Daoy (cell line): ENCODE measurements around the gene CALM1. TPM values are rescaled to one million over a fixed set of nuclear protein-coding genes. Genes with fewer than 3 reads are reported as not detected.
A peak's percentile ranks its signal among the peaks of the same experiment; 100 is the strongest.

Experiments
- DNase-seq: peaks from one replicate; pipeline ENCODE4 v3.0.0-alpha.2; 2015; ENCODE audit warnings: low read depth
- total RNA-seq: library from RNA; depleted of rRNA; stranded (reverse); fragments of >200 nt; shearing (Covaris generic); gene quantifications from 2 replicates; pipeline ENCODE4 v1.2.3, GENCODE V29; 2014

The CALM1 gene
- total RNA-seq, 1 experiment from 2014 or later: 318 TPM

- peak; percentile 21 for DNase-seq
Measured at GRCh38 chr14:90408713-90409112, 11.9 kb downstream of the CALM1 start.

GRCh38 chr14:90409209-90409730, 12.4 kb downstream of the CALM1 start:
- peak; percentile 97 for DNase-seq

- DNase-seq: no peak
Measured at GRCh38 chr14:90412058-90412457, 15.2 kb downstream of the CALM1 start.

GRCh38 chr14:90416720-90417119, 19.9 kb downstream of the CALM1 start:
- peak; percentile 31 for DNase-seq

- no peak for DNase-seq
Measured at GRCh38 chr14:90418053-90418452, 21.2 kb downstream of the CALM1 start.

- peak; percentile 99 for DNase-seq
Measured at GRCh38 chr14:90419200-90419599, 22.4 kb downstream of the CALM1 start.

- DNase-seq: no peak
Measured at GRCh38 chr14:90421001-90421631, 24.3 kb downstream of the CALM1 start.

- no peak for DNase-seq
Measured at GRCh38 chr14:90421632-90422020, 24.8 kb downstream of the CALM1 start.

GRCh38 chr14:90423166-90423565, 26.3 kb downstream of the CALM1 start:
- DNase-seq: no peak

- DNase-seq: no peak
Measured at GRCh38 chr14:90424075-90424474, 27.2 kb downstream of the CALM1 start.

GRCh38 chr14:90424686-90425372, 28.0 kb downstream of the CALM1 start:
- DNase-seq: no peak

- no peak for DNase-seq
Measured at GRCh38 chr14:90425373-90425879, 28.6 kb downstream of the CALM1 start.

- no peak for DNase-seq
Measured at GRCh38 chr14:90426031-90426540, 29.3 kb downstream of the CALM1 start.

GRCh38 chr14:90426663-90427062, 29.8 kb downstream of the CALM1 start:
- peak; percentile 56 for DNase-seq

GRCh38 chr14:90427848-90428426, 31.1 kb downstream of the CALM1 start:
- no peak for DNase-seq

- no peak for DNase-seq
Measured at GRCh38 chr14:90428676-90429075, 31.8 kb downstream of the CALM1 start.

GRCh38 chr14:90429236-90429635, 32.4 kb downstream of the CALM1 start:
- DNase-seq: no peak

- DNase-seq: no peak
Measured at GRCh38 chr14:90429754-90430153, 32.9 kb downstream of the CALM1 start.

- DNase-seq: no peak
Measured at GRCh38 chr14:90434370-90435020, 37.7 kb downstream of the CALM1 start.

GRCh38 chr14:90438841-90439240, 42.0 kb downstream of the CALM1 start:
- DNase-seq: no peak

GRCh38 chr14:90440021-90440451, 43.2 kb downstream of the CALM1 start:
- DNase-seq: no peak

GRCh38 chr14:90440592-90440991, 43.8 kb downstream of the CALM1 start:
- no peak for DNase-seq
